ENCODE data around the gene PRTFDC1.
A peak's percentile ranks its signal among the peaks of the same experiment; 100 is the strongest.
"Not testable (repeated sequence)": the region's sequence is repeated elsewhere in the genome, so short reads cannot be mapped to it uniquely, and the experiment has no call there.

The PRTFDC1 gene

DNA sequence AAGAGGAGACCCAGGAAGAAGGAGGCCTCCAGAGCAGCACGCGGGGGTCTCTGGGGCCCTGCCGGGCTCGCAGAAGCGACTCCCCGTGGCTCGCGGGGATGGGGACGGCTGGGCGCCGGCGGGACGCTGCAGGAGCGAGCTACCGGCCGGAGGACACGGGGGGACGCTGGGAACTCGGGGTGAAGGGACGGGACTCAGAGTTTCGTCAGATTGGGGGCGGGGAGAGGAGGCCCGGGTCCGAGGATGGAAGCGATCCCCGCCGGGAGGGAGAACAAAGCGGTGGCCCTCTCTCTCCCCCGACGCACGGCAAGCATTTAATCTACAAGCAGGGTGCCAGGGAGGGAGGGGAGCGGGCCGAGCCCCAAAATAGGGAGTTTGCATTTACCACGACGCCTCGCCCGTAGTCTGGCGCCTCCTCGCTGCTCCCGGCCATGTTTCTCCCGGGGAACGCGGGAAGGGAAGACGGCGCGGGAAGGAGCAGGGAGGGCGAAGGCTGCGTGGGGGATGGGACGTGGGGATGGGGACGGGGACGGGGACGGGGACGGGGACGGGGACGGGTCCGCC lies at the start of gene PRTFDC1:
Gene PRTFDC1 (minus strand): TSS at position 464 of the 564 bp plus-strand sequence. CDS start 31 bp downstream, at position 433.
- DNase-seq (ENCODE audit: low read depth) = peak; percentile 2

DNA sequence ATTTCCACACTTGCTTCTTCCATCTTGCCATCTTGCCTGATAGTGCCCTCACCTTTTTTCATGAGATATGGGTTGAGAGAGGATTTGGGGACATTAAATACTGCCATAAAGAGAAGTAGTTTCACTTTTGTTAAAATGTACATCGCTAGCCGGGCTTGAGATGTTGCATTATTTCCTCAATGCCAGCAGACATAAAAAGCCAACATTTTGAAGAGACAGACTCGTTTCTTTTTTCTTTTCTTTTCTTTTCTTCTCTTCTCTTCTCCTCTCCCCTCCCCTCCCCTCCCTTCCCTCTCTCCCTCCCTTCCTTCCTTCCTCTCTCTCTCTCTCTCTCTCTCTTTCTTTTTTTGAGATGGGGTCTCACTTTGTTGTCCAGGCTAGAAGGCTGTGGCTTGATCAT lies 45.6 kb upstream of the PRTFDC1 start:
- DNase-seq (ENCODE audit: low read depth) = no peak

DNA sequence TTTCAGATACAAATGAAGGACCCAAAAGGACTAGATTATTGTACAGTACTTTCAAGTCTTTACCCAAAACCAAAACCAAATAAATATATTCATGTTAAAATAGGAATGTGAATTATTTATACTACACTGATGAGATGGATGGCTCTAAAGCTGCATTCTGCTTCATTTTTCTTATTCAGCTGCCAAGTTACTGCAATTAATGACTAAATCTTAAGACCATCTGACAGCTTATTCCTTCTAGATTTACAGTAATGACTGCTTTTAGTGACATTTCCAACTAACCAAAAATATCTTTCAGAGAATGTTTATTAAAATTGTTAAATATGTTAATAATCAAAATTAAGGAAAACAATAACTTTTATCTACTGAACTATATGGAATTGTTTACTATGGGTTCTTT lies 42.7 kb upstream of the PRTFDC1 start:
- no peak for DNase-seq (ENCODE audit: low read depth)

DNA sequence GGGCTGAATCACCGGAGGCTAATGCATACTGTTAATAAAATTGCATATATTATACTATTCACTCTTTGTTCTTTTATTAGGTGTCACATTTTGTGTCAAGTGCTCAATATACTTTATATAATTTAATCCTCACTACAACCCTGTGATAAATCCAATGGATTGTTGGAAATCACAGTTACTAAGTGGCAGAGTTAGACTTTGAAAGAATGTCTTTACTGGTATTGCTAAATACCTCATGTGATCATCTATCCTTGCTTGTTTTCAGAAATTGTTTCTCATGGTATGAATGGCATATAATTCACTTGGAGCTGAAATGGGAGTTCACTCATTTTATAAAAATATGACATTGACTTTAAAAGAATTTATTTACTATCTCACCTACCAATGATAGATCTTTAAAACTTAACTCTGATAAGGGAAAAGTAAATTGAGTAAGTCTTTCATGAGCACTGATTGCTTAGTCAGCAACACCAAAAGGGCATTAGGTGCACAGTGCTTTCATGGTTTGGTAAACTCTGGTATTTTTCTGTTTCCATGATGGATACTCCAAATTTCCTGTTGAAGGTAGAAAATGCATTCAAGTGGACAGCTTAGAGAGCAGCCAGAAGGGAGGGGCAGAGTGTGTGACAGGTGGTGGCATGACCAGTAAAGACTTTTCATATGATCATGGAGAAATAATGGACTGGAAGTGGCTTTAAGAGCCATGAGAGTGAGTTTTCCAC lies 41.0 kb upstream of the PRTFDC1 start:
- no peak for DNase-seq (ENCODE audit: low read depth)

DNA sequence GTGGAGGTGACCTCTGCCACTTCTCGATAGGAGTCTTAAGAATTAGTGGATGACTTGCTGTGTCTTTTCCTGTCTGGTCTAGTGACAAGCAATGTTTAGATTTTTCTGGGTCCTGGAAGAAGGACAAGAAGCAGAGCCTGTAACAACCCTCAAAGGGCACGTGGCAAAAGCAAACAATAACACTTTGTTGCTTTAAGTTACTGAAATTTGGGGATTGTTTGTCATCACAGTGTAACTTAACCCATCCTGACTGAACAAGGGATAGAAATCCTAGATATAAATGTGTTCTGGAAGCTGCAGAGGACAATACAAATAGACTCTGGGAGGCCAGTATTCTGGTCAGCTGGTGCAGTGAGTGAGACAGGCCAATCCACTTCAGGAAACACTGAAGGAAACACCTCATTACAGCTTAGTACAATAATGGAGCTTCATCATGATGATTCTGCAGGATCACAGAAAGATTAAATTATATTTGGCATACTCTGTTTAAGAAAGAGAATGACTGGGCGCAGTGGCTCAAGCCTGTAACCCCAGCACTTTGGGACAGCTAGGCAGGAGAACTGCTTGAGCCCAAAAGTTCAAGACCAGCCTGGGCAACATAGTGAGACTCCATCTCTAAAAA lies 40.2 kb upstream of the PRTFDC1 start:
- no peak for DNase-seq (ENCODE audit: low read depth)

DNA sequence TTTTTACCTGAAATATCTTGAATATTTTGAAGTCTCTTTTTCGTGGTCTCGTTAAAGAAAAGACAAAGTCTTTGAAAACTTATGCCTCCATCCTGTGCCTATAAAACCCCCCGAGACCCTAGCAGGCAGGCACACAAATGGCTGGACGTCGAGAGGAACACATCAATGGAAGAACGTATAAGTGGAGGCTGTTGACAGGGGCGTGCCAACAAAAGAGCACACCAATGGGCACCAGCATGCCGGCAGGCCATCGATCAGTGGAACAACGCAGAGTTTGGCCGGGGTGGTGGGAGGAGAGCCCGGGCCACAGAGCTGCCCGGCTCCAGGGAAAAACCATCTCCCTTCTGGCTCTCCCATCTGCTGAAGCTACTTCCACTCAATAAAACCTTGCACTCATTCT lies 38.9 kb upstream of the PRTFDC1 start:
- DNase-seq (ENCODE audit: low read depth) = no peak

DNA sequence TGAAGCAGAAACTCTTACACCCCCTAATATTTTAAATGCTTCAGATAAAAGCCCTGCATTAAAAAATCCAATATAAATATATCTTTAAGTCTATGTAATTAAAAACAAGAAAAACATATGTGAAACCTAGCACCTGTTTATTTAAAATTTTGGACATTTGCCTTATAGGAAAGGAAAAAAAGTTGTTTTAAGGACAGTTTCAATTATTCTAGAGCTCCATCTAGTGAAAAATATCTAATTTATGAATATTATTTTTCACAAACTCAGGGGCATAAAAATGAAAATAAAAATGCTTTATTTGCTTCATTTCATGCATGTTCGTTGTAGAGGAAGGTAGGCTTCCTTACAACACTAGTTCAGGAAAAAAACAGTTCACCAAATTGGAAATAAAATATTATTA lies 37.5 kb upstream of the PRTFDC1 start:
- no peak for DNase-seq (ENCODE audit: low read depth)

DNA sequence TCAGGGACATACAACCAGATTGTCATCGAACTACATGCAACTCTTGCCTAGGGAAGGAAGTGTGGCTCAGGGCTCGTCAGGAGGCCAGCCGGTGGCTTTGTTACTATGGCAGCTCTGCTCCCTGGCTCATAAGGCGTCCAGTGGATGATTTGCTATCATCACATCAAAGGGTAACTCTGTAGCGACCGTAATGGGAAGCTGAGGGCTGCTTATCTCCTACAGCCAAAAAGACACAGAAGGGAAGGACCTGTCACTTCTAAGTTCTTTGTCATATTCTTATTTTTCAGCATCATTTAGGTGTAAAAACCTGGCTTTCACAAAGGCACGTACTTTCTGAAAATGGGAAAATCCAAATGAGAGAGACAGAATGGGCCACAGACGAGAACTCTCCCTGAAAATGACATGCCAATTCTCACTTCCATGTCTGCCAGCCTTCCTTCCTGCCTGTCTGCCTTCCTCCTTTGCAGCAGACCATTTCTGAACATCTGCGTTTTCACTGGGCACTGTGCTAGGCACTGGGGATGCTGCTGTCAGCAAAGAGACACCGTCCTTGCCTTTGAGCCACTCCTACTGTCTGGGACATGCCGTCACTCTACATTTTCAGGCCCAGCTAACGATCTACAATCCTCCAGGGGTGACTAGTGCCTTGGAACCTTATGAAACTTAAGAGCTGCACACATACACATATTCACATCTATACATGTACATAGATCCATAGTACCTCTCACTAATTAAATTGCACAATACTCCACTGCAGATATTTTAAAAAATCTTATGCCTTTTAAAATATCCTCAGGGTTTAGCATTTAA lies 36.6 kb upstream of the PRTFDC1 start:
- no peak for DNase-seq (ENCODE audit: low read depth)

GRCh38 chr10:24984906-24985305 lies 32.5 kb upstream of the PRTFDC1 start:
- no peak for DNase-seq (ENCODE audit: low read depth)

DNA sequence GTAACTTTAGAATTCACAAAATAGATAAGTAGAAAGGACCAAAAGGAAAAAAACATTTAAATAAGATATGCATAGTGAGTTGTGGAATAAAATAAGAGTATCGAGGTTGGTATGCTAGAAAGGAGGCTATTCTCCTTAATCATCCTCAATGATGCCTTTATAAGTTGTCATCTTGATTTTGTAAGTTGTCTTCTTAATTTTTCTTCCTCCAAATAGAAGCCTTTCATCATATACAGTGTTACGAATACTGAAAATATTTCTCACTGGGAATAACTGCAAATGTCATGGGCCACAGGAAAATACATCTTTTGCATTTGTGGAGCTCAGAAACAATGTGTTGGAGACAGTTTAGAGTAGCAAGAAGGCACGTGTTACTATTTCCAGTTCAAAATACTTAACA lies 31.5 kb upstream of the PRTFDC1 start:
- no peak for DNase-seq (ENCODE audit: low read depth)

GRCh38 chr10:24983130-24983529 lies 30.7 kb upstream of the PRTFDC1 start:
- DNase-seq (ENCODE audit: low read depth) = no peak

GRCh38 chr10:24982319-24983112 lies 30.1 kb upstream of the PRTFDC1 start:
- DNase-seq (ENCODE audit: low read depth) = no peak

GRCh38 chr10:24981161-24981710 lies 28.8 kb upstream of the PRTFDC1 start:
- DNase-seq (ENCODE audit: low read depth) = no peak

GRCh38 chr10:24979685-24980084 lies 27.3 kb upstream of the PRTFDC1 start:
- DNase-seq (ENCODE audit: low read depth) = no peak

- DNase-seq (ENCODE audit: low read depth) = no peak
These were observed 22.6 kb upstream of the PRTFDC1 start for GRCh38 chr10:24974976-24975375.

- DNase-seq (ENCODE audit: low read depth) = no peak
These were observed 20.8 kb upstream of the PRTFDC1 start for GRCh38 chr10:24973163-24973562.

- DNase-seq (ENCODE audit: low read depth) = no peak
These were observed 19.0 kb upstream of the PRTFDC1 start for GRCh38 chr10:24971374-24971773.

- DNase-seq (ENCODE audit: low read depth) = no peak
These were observed 17.5 kb upstream of the PRTFDC1 start for GRCh38 chr10:24969841-24970281.

DNA sequence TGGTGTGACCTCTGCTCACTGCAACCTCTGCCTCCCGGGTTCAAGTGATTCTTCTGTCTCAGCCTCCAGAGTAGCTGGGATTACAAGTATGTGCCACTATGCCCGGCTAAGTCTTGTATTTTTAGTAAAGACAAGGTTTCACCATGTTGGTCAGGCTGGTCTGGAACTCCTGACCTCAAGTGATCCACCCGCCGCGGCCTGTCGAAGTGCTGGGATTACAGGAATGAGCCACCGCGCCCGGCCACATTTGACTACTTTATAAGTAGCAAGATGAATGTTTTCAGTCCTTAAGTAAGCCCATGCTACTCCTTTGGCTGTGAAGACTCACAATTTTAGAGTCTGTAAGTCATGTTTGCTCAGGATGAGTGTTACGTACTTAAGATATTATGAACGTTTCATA lies 16.5 kb upstream of the PRTFDC1 start:
- DNase-seq (ENCODE audit: low read depth) = not testable (repeated sequence)

- no peak for DNase-seq (ENCODE audit: low read depth)
These were observed 15.9 kb upstream of the PRTFDC1 start for GRCh38 chr10:24968349-24968748.

- DNase-seq (ENCODE audit: low read depth) = no peak
These were observed 14.6 kb upstream of the PRTFDC1 start for GRCh38 chr10:24966962-24967481.
